SU-DHL-6 (cell line): Measurements from ENCODE around the gene C10orf95.

Source experiments
- H2AFZ ChIP-seq: fragments of 200-600 bp; sonication (generic); 2 replicates; pipeline ENCODE4 v1.6.1; 2014; ENCODE audit warnings: low read depth, mild to moderate bottlenecking, moderate library complexity, mixed read lengths, antibody characterized with exemption, low read length; ENCODE audit not compliant: severe bottlenecking
- H3F3A ChIP-seq: fragments of 200-600 bp; shearing (Covaris generic); 2 replicates; pipeline ENCODE4 v1.6.0; 2016; ENCODE audit warnings: antibody characterized with exemption, mild to moderate bottlenecking; ENCODE audit not compliant: insufficient read depth
- H3K27ac ChIP-seq: fragments of 200-600 bp; sonication (generic); 2 replicates; pipeline ENCODE4 v1.5.1; 2016; ENCODE audit warnings: low read depth, mild to moderate bottlenecking, low read length, moderate library complexity, mixed read lengths
- H3K27me3 ChIP-seq: fragments of 200-600 bp; sonication (generic), shearing (Covaris generic); 2 replicates; pipeline ENCODE4 v1.6.0; 2014; ENCODE audit warnings: mild to moderate bottlenecking, low read length
- H3K36me3 ChIP-seq: fragments of 200-600 bp; sonication (generic); 2 replicates; pipeline ENCODE4 v1.6.1; 2014; ENCODE audit warnings: mild to moderate bottlenecking, low read length, mixed read lengths
- H3K4me2 ChIP-seq: fragments of 300-600, 200-600 bp; shearing (Covaris generic), sonication (generic); 2 replicates; pipeline ENCODE4 v1.6.0; 2014; ENCODE audit warnings: low read length, low read depth, mild to moderate bottlenecking; ENCODE audit not compliant: poor library complexity, severe bottlenecking
- H3K4me3 ChIP-seq: fragments of 200-600 bp; sonication (generic); 2 replicates; pipeline ENCODE4 v1.5.1; 2014; ENCODE audit warnings: antibody characterized with exemption, low read length, mild to moderate bottlenecking, mixed read lengths; ENCODE audit not compliant: insufficient read depth, poor library complexity, severe bottlenecking
- H3K79me2 ChIP-seq: fragments of 200-600 bp; sonication (generic); 2 replicates; pipeline ENCODE4 v1.6.1; 2014; ENCODE audit warnings: mild to moderate bottlenecking, low read length, moderate library complexity; ENCODE audit not compliant: insufficient read depth
- H3K9ac ChIP-seq: fragments of 200-600 bp; sonication (generic); 2 replicates; pipeline ENCODE4 v1.7.0; 2014; ENCODE audit warnings: mild to moderate bottlenecking, low read length
- H3K9me2 ChIP-seq: fragments of 200-600 bp; sonication (generic); replicated peaks from 2 replicates; pipeline ENCODE4 v1.6.1; 2014; ENCODE audit warnings: low read length; ENCODE audit not compliant: insufficient read depth
- H3K9me3 ChIP-seq: fragments of 200-600 bp; sonication (generic); 2 replicates; pipeline ENCODE4 v1.6.1; 2014; ENCODE audit warnings: low read length, mixed read lengths; ENCODE audit not compliant: insufficient read depth
- H4K20me1 ChIP-seq: fragments of 200-600 bp; sonication (generic); 2 replicates; pipeline ENCODE4 v1.6.1; 2014; ENCODE audit warnings: low read depth, mild to moderate bottlenecking, antibody characterized with exemption, low read length, moderate library complexity, mixed read lengths
- EZH2phosphoT487 ChIP-seq: fragments of 200-600 bp; sonication (generic), shearing (Covaris generic); conservative IDR thresholded peaks from 2 replicates; pipeline ENCODE4 v1.6.1; 2018; ENCODE audit warnings: mild to moderate bottlenecking, antibody characterized with exemption, low read length, moderate library complexity, mixed read lengths
- TF ChIP-seq, protein P1 (sequence below): fragments of 200-600 bp; sonication (generic); IDR thresholded peaks from one replicate; pipeline ENCODE4 v1.5.1; 2017; ENCODE audit warnings: antibody characterized with exemption, mild to moderate bottlenecking, low read length, moderate library complexity; ENCODE audit not compliant: insufficient read depth, poor library complexity, severe bottlenecking

C10orf95 gene

GRCh38 chr10:102467971-102468438, 16.7 kb upstream of the C10orf95 start:
- Histone ChIP-seq H3K4me3 (no peak overlapping the region), H3K9ac (no peak overlapping the region), H3K4me2 (no peak overlapping the region), H3K9me2 (no peaks in the 10 kb centered on the region), H3K27me3 (no peaks in the 10 kb centered on the region), H3K9me3 (no peaks in the 10 kb centered on the region), H4K20me1 (no peaks in the 10 kb centered on the region), H3F3A (no peaks in the 10 kb centered on the region), H2AFZ (no peak overlapping the region), H3K36me3 (no peaks in the 10 kb centered on the region), H3K27ac (no peak overlapping the region), H3K79me2 (peaks cover 7% of the 10 kb centered on the region)
- no peak for TF ChIP-seq EZH2phosphoT487
- TF ChIP-seq, protein P1, sequence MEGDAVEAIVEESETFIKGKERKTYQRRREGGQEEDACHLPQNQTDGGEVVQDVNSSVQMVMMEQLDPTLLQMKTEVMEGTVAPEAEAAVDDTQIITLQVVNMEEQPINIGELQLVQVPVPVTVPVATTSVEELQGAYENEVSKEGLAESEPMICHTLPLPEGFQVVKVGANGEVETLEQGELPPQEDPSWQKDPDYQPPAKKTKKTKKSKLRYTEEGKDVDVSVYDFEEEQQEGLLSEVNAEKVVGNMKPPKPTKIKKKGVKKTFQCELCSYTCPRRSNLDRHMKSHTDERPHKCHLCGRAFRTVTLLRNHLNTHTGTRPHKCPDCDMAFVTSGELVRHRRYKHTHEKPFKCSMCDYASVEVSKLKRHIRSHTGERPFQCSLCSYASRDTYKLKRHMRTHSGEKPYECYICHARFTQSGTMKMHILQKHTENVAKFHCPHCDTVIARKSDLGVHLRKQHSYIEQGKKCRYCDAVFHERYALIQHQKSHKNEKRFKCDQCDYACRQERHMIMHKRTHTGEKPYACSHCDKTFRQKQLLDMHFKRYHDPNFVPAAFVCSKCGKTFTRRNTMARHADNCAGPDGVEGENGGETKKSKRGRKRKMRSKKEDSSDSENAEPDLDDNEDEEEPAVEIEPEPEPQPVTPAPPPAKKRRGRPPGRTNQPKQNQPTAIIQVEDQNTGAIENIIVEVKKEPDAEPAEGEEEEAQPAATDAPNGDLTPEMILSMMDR, result no peak

- Histone ChIP-seq H3K27me3 (no peaks in the 10 kb centered on the region), H3K4me2 (no peak overlapping the region), H2AFZ (no peak overlapping the region), H3K4me3 (no peak overlapping the region), H3F3A (0 out of 2 replicates have a peak, but pooled peaks cover 1% of the 10 kb centered on the region), H3K9me2 (no peaks in the 10 kb centered on the region), H3K36me3 (no peaks in the 10 kb centered on the region), H3K9ac (no peak overlapping the region), H3K79me2 (peaks cover 13% of the 10 kb centered on the region), H3K27ac (no peak overlapping the region), H4K20me1 (no peaks in the 10 kb centered on the region), H3K9me3 (no peaks in the 10 kb centered on the region)
- TF ChIP-seq, protein P1, result no peak
- no peak for TF ChIP-seq EZH2phosphoT487
These were observed 16.0 kb upstream of the C10orf95 start for GRCh38 chr10:102467318-102467717.

DNA sequence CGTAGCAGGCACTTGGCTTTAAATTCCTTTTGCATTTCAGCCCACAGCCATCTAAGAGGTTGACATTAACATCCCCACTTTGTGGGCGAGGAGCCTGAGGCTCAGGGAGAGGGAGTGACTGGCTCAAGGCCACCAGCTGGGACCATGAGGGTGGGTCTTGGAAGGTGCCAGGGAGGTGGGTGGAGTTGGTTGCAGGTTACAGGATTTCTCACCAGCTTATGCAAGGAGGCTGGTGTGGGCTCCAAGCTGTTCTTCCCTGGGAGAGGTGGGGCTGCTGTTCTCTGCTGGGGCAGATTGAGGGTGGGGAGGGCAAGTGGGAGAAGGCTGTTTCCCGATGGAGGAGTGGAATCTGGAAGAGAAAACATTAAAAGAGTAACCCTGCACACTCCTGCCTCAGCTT, 14.1 kb upstream of the C10orf95 start:
- TF ChIP-seq EZH2phosphoT487, result no peak
- TF ChIP-seq, protein P1, result no peak
- no peak overlapping the region for H3K27ac ChIP-seq

More for the DNA sequence above, 14.1 kb upstream of the C10orf95 start:
- H3K9me3 ChIP-seq, result no peaks in the 10 kb centered on the region
- H3K9me2 ChIP-seq, result no peaks in the 10 kb centered on the region
- no peak overlapping the region for H2AFZ ChIP-seq
- no peak overlapping the region for H3K4me3 ChIP-seq
- no peak overlapping the region for H3K9ac ChIP-seq
- peaks cover 20% of the 10 kb centered on the region for H3K79me2 ChIP-seq
- H3K36me3 ChIP-seq, result no peaks in the 10 kb centered on the region
- H3F3A ChIP-seq, result 0 out of 2 replicates have a peak, but pooled peaks cover 3% of the 10 kb centered on the region
- H3K4me2 ChIP-seq, result no peak overlapping the region
- H3K27me3 ChIP-seq, result no peaks in the 10 kb centered on the region
- no peaks in the 10 kb centered on the region for H4K20me1 ChIP-seq
